ENCODE results near the gene FREY1.

Gene FREY1

GRCh38 chr11:45860764-45861510 is 46.1 kb downstream of the FREY1 start:
- no peak for DNase-seq

- DNase-seq: no peak
Measured at GRCh38 chr11:45860348-45860747, 46.7 kb downstream of the FREY1 start.

GRCh38 chr11:45859661-45860140 is 47.4 kb downstream of the FREY1 start:
- DNase-seq: no peak

GRCh38 chr11:45858751-45859398 is 48.2 kb downstream of the FREY1 start:
- no peak for DNase-seq

- no peak for DNase-seq
Measured at GRCh38 chr11:45857961-45858474, 49.1 kb downstream of the FREY1 start.
